HG02970 (cell line): ENCODE data around the gene RGPD8.

Experiments
- ATAC-seq: cut with Tn5 transposase; IDR thresholded peaks from one replicate; pipeline ENCODE4 v1.9.1; 2021; ENCODE audit warnings: mild to moderate bottlenecking, moderate library complexity, moderate number of reproducible peaks; ENCODE audit not compliant: unreplicated experiment, low FRiP score

The RGPD8 gene

GRCh38 chr2:112339986-112340385, 93.5 kb downstream of the RGPD8 start:
- no peak for ATAC-seq

GRCh38 chr2:112335600-112335999, 97.8 kb downstream of the RGPD8 start:
- no peak for ATAC-seq

GRCh38 chr2:112332123-112332696, 101.2 kb downstream of the RGPD8 start:
- ATAC-seq, result no peak

DNA sequence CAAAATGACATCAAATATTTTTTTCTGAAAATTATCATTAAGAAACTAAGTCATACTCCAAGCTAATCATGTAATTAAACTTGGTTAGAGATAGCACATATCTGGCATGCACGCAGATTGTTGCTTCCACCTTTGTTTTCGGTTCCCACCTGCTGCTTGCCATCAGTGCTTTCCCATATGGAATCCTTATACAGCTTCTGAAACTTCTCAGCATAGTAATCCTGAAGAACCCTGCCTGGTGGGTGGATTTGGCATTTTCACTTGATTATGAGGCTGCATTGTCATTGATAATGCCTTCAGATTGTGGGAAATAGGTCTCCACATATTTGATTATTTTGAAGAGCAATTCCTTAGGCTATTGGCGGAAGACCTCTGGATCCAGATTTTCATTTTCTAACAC, 110.5 kb downstream of the RGPD8 start:
- no peak for ATAC-seq

DNA sequence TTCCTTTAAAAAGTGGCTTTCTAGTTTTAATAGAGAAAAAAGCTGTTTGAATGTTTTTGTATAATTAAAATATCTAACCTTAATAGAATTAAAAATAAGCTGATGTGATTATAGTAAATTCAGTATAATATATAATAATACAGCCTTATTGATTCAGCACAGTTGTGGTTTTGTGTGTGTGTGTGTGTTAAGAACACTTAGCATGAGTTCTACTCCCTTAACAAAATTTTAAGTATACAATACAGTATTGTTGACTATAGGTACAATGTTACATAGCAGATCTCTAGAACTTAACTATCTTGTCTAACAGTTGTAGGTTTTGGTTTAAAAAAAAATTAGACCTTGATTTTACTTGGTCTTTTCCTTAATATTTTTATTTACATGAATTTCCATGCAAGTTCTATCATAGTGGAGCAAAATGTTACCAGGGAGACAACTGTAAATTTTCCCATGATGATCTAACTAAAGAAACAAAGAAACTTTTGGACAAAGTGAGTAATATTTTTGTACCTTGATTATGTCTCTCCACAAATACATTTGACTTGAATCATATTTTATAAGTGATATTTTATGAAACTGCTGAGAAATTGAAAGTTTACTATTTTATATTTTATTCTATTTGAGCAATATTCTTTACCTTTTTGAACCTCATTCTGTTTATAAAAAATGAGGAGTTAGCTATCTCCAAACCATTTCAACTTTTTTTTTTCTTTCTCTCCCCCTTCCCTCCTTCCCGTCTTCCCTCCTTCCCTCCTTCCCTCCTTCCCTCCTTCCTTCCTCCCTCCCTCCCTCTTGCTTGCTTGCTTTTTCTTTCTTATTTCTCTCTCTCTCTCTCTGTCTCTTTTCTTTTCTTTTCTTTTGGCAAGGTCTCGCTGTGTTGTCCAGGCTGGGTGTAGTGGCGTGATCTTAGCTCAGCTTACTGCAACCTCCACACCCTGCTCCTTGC, 111.8 kb downstream of the RGPD8 start:
- ATAC-seq, result no peak
